ENCODE measurements around the gene FCHO1.

GRCh38 chr19:17805427-17805826, 54.1 kb downstream of the FCHO1 start:
- TF ChIP-seq CTCF (optimal IDR thresholded peaks at IDR 0.05 in 1 of 3, IDR thresholded peaks at IDR 0.05 in 1 of 3, conservative IDR thresholded peaks at IDR 0.05 in 1 of 3; ENCODE audit: extremely low read depth in 1 of 3, insufficient read depth in 2 of 3, low read length in 3 of 3) (no peak), EZH2 (IDR thresholded peaks at IDR 0.05; ENCODE audit: low read length) (no peak)

Measured in keratinocyte (primary cell).